H9 (cell line): ENCODE measurements around the gene H2BK1. TPM values are rescaled to one million over a fixed set of nuclear protein-coding genes. Genes with fewer than 3 reads are reported as not detected.

Experiments used
- DNase-seq: peaks from one replicate; pipeline ENCODE4 v3.0.0-alpha.2; 2017
- H2AFZ ChIP-seq: one replicate; pipeline ENCODE4 v1.6.1; 2013; ENCODE audit warnings: mild to moderate bottlenecking, low read length, control low read depth, moderate library complexity
- H2AK5ac ChIP-seq: 2 replicates; pipeline ENCODE4 v1.6.1; 2013; ENCODE audit warnings: low read length, control low read depth, mixed read lengths; ENCODE audit not compliant: insufficient read length
- H2BK120ac ChIP-seq: one replicate; pipeline ENCODE4 v1.6.1; 2013; ENCODE audit warnings: low read depth, mild to moderate bottlenecking, low read length, control low read depth, inconsistent platforms; ENCODE audit not compliant: poor library complexity, severe bottlenecking
- H2BK12ac ChIP-seq: 2 replicates; pipeline ENCODE4 v1.6.1; 2013; ENCODE audit warnings: low read length, control low read depth, mixed read lengths, low read depth; ENCODE audit not compliant: insufficient read length
- H2BK15ac ChIP-seq: 2 replicates; pipeline ENCODE4 v1.6.1; 2013; ENCODE audit warnings: low read depth, low read length, control low read depth
- H2BK20ac ChIP-seq: one replicate; pipeline ENCODE4 v1.6.1; 2013; ENCODE audit warnings: low read depth, mild to moderate bottlenecking, low read length, control low read depth, inconsistent platforms; ENCODE audit not compliant: poor library complexity, severe bottlenecking
- H2BK5ac ChIP-seq: 2 replicates; pipeline ENCODE4 v1.6.1; 2013; ENCODE audit warnings: low read length, control low read depth, mixed read lengths; ENCODE audit not compliant: insufficient read length
- H3K14ac ChIP-seq: 2 replicates; pipeline ENCODE4 v1.6.1; 2013; ENCODE audit warnings: low read length, control low read depth; ENCODE audit not compliant: insufficient read depth
- H3K18ac ChIP-seq: 2 replicates; pipeline ENCODE4 v1.6.1; 2013; ENCODE audit warnings: low read depth, mild to moderate bottlenecking, mixed read lengths, low read length, control low read depth; ENCODE audit not compliant: insufficient read length
- H3K23ac ChIP-seq: 2 replicates; pipeline ENCODE4 v1.6.1; 2013; ENCODE audit warnings: low read length, control low read depth, mixed read lengths, low read depth; ENCODE audit not compliant: insufficient read length
- H3K23me2 ChIP-seq: 2 replicates; pipeline ENCODE4 v1.6.1; 2013; ENCODE audit warnings: low read depth, mild to moderate bottlenecking, mixed read lengths, low read length, control low read depth; ENCODE audit not compliant: insufficient read length, poor library complexity, severe bottlenecking
- H3K27ac ChIP-seq: 2 replicates; pipeline ENCODE4 v1.5.1; 2013; ENCODE audit warnings: low read length, control low read depth, mixed read lengths, low read depth; ENCODE audit not compliant: insufficient read length
- H3K27me3 ChIP-seq: 2 replicates; pipeline ENCODE4 v1.6.1; 2013; ENCODE audit warnings: low read length, control low read depth, inconsistent platforms; ENCODE audit not compliant: insufficient read depth
- H3K4ac ChIP-seq: 2 replicates; pipeline ENCODE4 v1.6.1; 2013; ENCODE audit warnings: low read depth, mild to moderate bottlenecking, control low read depth, inconsistent platforms, low read length, moderate library complexity
- H3K4me1 ChIP-seq: 2 replicates; pipeline ENCODE4 v1.6.1; 2013; ENCODE audit warnings: low read length, control low read depth, inconsistent platforms; ENCODE audit not compliant: insufficient read depth
- H3K4me2 ChIP-seq: 2 replicates; pipeline ENCODE4 v1.6.1; 2013; ENCODE audit warnings: low read length, control low read depth, mixed read lengths; ENCODE audit not compliant: insufficient read length, insufficient read depth
- H3K56ac ChIP-seq: 2 replicates; pipeline ENCODE4 v1.6.1; 2013; ENCODE audit warnings: low read depth, mild to moderate bottlenecking, mixed read lengths, low read length, control low read depth; ENCODE audit not compliant: insufficient read length
- H3K79me1 ChIP-seq: 2 replicates; pipeline ENCODE4 v1.6.1; 2013; ENCODE audit warnings: low read depth, mild to moderate bottlenecking, moderate library complexity, low read length, control low read depth, inconsistent platforms; ENCODE audit not compliant: insufficient read depth, poor library complexity, severe bottlenecking
- H3K79me2 ChIP-seq: 2 replicates; pipeline ENCODE4 v1.6.1; 2013; ENCODE audit warnings: low read length, control low read depth, inconsistent platforms; ENCODE audit not compliant: insufficient read depth
- H3K9ac ChIP-seq: 2 replicates; pipeline ENCODE4 v1.6.1; 2013; ENCODE audit warnings: low read length, control low read depth, mixed read lengths; ENCODE audit not compliant: insufficient read length; ENCODE audit errors: extremely low read depth
- H3K9me3 ChIP-seq: one replicate; pipeline ENCODE4 v1.6.1; 2013; ENCODE audit warnings: low read depth, low read length, inconsistent platforms; ENCODE audit not compliant: control insufficient read depth
- H3T11ph ChIP-seq: one replicate; pipeline ENCODE4 v1.6.1; 2013; ENCODE audit warnings: mild to moderate bottlenecking, low read length, control low read depth, inconsistent platforms
- H4K20me1 ChIP-seq: one replicate; pipeline ENCODE4 v1.6.1; 2013; ENCODE audit not compliant: control insufficient read depth, insufficient read length, insufficient read depth
- H4K5ac ChIP-seq: 2 replicates; pipeline ENCODE4 v1.6.1; 2013; ENCODE audit warnings: low read depth, mild to moderate bottlenecking, mixed read lengths, low read length, control low read depth; ENCODE audit not compliant: insufficient read length
- H4K8ac ChIP-seq: replicated peaks from 2 replicates; pipeline ENCODE4 v1.6.1; 2013; ENCODE audit warnings: low read length, control low read depth, mixed read lengths, low read depth; ENCODE audit not compliant: insufficient read length
- H4K91ac ChIP-seq: 2 replicates; pipeline ENCODE4 v1.6.1; 2013; ENCODE audit warnings: low read depth, mild to moderate bottlenecking, moderate library complexity, mixed read lengths, low read length, control low read depth; ENCODE audit not compliant: insufficient read length
- H3K27ac Mint-ChIP-seq, 3 experiments: 2 replicates in 2 of 3; 3 replicates in 1 of 3; pipeline ENCODE4 v1.8.0; 2020 to 2021; ENCODE audit warnings: mixed read lengths in 3 of 3, mild to moderate bottlenecking in 1 of 3, moderate library complexity in 1 of 3
- H3K27me3 Mint-ChIP-seq: 2 replicates; pipeline ENCODE4 v1.8.0; 2021; ENCODE audit warnings: low read depth, mild to moderate bottlenecking, moderate library complexity, mixed read lengths
- H3K36me3 Mint-ChIP-seq, 3 experiments: 2 replicates in 2 of 3; 3 replicates in 1 of 3; pipeline ENCODE4 v1.8.0; 2020 to 2021; ENCODE audit warnings: low read depth in 3 of 3, mixed read lengths in 3 of 3; ENCODE audit not compliant: insufficient read depth in 1 of 3
- H3K4me1 Mint-ChIP-seq, 2 experiments: 2 replicates each; pipeline ENCODE4 v1.8.0; 2020; ENCODE audit warnings: mixed read lengths in 2 of 2
- H3K4me3 Mint-ChIP-seq, 2 experiments: 2 replicates in 1 of 2; 3 replicates in 1 of 2; pipeline ENCODE4 v1.8.0; 2020 to 2021; ENCODE audit warnings: mild to moderate bottlenecking in 2 of 2, mixed read lengths in 2 of 2, moderate library complexity in 1 of 2
- H3K9me3 Mint-ChIP-seq, 2 experiments: 2 replicates in 1 of 2; 3 replicates in 1 of 2; pipeline ENCODE4 v1.8.0; 2020; ENCODE audit warnings: mild to moderate bottlenecking in 2 of 2, mixed read lengths in 2 of 2, moderate library complexity in 1 of 2
- CTCF ChIP-seq: fragments of 200-600 bp; sonication (generic); conservative IDR thresholded peaks from 3 replicates; pipeline ENCODE4 v1.8.0; 2021; ENCODE audit warnings: antibody characterized with exemption, mild to moderate bottlenecking
- WGBS: extraction: QIAGEN DNeasy Blood & Tissue Kit; methylation state at CpG from one replicate; pipeline ENCODE4 v1.1.7; 2013; ENCODE audit warnings: missing lambda C conversion rate, low lambda C conversion rate, mixed read lengths; ENCODE audit not compliant: insufficient read length; ENCODE audit errors: extremely low coverage; 5-methylcytosine and 5-hydroxymethylcytosine counted together
- total RNA-seq: library from RNA; stranded (reverse); gene quantifications from 2 replicates; pipeline ENCODE4 v1.2.1, GENCODE V29; 2021

H2BK1 gene
- total RNA-seq, 1 experiment from 2014 or later, result not detected

GRCh38 chr7:151187409-151188251 is 22.7 kb downstream of the H2BK1 start:
- H2AFZ ChIP-seq, result no peak overlapping the region
- no peaks in the 10 kb centered on the region; a peak in 1 of 7 replicates for H3K36me3 Mint-ChIP-seq
- H3K23ac ChIP-seq, result no peak overlapping the region
- no peak overlapping the region for H2BK15ac ChIP-seq
- H3K9me3 Mint-ChIP-seq, result no peaks in the 10 kb centered on the region
- no peaks in the 10 kb centered on the region for H4K20me1 ChIP-seq
- no peak overlapping the region for H3K18ac ChIP-seq
- H3K4me2 ChIP-seq, result no peak overlapping the region
- H3K4me1 ChIP-seq, result no peaks in the 10 kb centered on the region
- no peak overlapping the region for H3K9ac ChIP-seq
- no peak overlapping the region for H3K27ac Mint-ChIP-seq
- H3K27me3 ChIP-seq, result no peaks in the 10 kb centered on the region
- no peak overlapping the region for H4K5ac ChIP-seq
- no peaks in the 10 kb centered on the region for H3K23me2 ChIP-seq
- H3K14ac ChIP-seq, result no peak overlapping the region; the same call in 1 of the 2 replicates
- DNase-seq, result no peak
- H2BK12ac ChIP-seq, result no peak overlapping the region
- H3K27me3 Mint-ChIP-seq, result peaks cover 39% of the 10 kb centered on the region
- no peak overlapping the region for H4K91ac ChIP-seq
- no peak overlapping the region for H3K56ac ChIP-seq
- TF ChIP-seq CTCF, result no peak
- H3K4me3 Mint-ChIP-seq, result no peak overlapping the region
- H4K8ac ChIP-seq, result no peak overlapping the region
- no peak overlapping the region for H2BK5ac ChIP-seq
- H2AK5ac ChIP-seq, result no peak overlapping the region
- no peak overlapping the region for H2BK120ac ChIP-seq
- H3K4me1 Mint-ChIP-seq, result no peaks in the 10 kb centered on the region
- H3K4ac ChIP-seq, result no peak overlapping the region
- H3K27ac ChIP-seq, result no peak overlapping the region
- H2BK20ac ChIP-seq, result no peak overlapping the region
- H3K79me1 ChIP-seq, result no peaks in the 10 kb centered on the region
- no peak overlapping the region for H3T11ph ChIP-seq
- H3K9me3 ChIP-seq, result no peaks in the 10 kb centered on the region
- no CpG with 5 or more reads among the region's 22 CpGs for WGBS
- H3K79me2 ChIP-seq, result no peaks in the 10 kb centered on the region
